ENCODE measurements around the gene MISP.

Gene MISP

GRCh38 chr19:810883-811489 is 60.1 kb downstream of the MISP start:
- no peak for DNase-seq (ENCODE audit: low read depth)

DNA sequence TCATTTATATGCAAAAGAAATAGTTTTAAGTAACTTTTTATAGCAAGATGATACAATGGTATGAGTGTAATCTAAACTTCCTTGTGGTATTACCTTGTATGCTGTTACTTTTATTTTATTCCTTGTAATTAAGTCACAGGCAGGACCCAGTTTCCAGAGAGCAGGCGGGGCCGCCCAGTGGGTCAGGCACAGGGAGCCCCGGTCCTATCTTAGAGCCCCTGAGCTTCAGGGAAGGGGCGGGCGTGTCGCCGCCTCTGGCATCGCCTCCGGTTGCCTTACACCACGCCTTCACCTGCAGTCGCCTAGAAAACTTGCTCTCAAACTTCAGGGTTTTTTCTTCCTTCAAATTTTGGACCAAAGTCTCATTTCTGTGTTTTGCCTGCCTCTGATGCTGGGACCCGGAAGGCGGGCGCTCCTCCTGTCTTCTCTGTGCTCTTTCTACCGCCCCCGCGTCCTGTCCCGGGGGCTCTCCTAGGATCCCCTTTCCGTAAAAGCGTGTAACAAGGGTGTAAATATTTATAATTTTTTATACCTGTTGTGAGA is 60.7 kb downstream of the MISP start:
- DNase-seq (ENCODE audit: low read depth) = no peak

DNA sequence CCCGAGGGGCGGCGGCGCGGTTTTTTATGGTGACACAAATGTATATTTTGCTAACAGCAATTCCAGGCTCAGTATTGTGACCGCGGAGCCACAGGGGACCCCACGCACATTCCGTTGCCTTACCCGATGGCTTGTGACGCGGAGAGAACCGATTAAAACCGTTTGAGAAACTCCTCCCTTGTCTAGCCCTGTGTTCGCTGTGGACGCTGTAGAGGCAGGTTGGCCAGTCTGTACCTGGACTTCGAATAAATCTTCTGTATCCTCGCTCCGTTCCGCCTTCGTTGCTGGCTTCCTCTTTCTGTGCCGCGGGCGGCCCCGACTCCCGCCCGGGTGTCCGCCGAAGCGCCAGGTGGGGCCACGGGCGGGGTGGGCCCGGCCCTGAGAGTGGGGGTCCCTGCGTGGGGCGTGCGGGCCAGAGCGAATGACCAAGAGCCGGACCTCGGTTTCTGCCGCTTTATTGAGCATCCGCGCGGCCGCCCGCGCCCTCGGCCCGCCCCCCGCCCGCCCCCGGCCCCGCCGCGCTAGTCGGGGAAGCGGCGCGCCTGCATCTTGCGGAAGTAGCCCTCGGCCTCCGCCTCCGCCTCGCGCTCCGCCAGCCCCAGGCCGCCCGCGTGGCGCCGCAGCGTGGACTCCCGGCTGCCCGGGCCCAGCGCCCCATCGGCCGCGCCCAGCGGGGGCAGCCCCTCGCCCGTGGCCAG is 61.3 kb downstream of the MISP start:
- no peak for DNase-seq (ENCODE audit: low read depth)

GRCh38 chr19:812747-813218 is 61.9 kb downstream of the MISP start:
- no peak for DNase-seq (ENCODE audit: low read depth)

GRCh38 chr19:813219-814151 is 62.6 kb downstream of the MISP start:
- DNase-seq (ENCODE audit: low read depth) = no peak

Data from non-pigmented ciliary epithelial cell (primary cell).